Mucosa of rectum (tissue), 2 donors: Measurements from ENCODE around the gene AGBL5.

Source experiments
- H3K27ac ChIP-seq, 2 donors: one replicate each; pipeline ENCODE4 v1.7.0; 2013; ENCODE audit warnings: inconsistent platforms in 2 of 2, low read depth in 2 of 2, low read length in 2 of 2
- H3K27me3 ChIP-seq, 2 donors: one replicate each; pipeline ENCODE4 v1.7.0; 2013; ENCODE audit warnings: low read length in 2 of 2; ENCODE audit not compliant: control insufficient read depth in 2 of 2, insufficient read depth in 2 of 2
- H3K36me3 ChIP-seq, 2 donors: one replicate each; pipeline ENCODE4 v1.7.0; 2013; ENCODE audit warnings: low read length in 2 of 2; ENCODE audit not compliant: control insufficient read depth in 2 of 2, insufficient read depth in 2 of 2
- H3K4me1 ChIP-seq, 2 donors: one replicate each; pipeline ENCODE4 v1.7.0; 2013; ENCODE audit warnings: low read length in 2 of 2, mild to moderate bottlenecking in 1 of 2; ENCODE audit not compliant: control insufficient read depth in 2 of 2, insufficient read depth in 2 of 2
- H3K4me3 ChIP-seq, 2 donors: one replicate each; pipeline ENCODE4 v1.7.0; 2013; ENCODE audit warnings: low read length in 2 of 2
- H3K9ac ChIP-seq, 2 donors: one replicate each; pipeline ENCODE4 v1.7.0; 2013; ENCODE audit warnings: low read length in 2 of 2, low read depth in 1 of 2, mild to moderate bottlenecking in 1 of 2
- H3K9me3 ChIP-seq, 2 donors: one replicate each; pipeline ENCODE4 v1.7.0; 2013; ENCODE audit warnings: low read length in 2 of 2; ENCODE audit not compliant: control insufficient read depth in 2 of 2
- donor health status: healthy.
- donor health status: Normal muscosa, but diverticular disease.

AGBL5 gene

DNA sequence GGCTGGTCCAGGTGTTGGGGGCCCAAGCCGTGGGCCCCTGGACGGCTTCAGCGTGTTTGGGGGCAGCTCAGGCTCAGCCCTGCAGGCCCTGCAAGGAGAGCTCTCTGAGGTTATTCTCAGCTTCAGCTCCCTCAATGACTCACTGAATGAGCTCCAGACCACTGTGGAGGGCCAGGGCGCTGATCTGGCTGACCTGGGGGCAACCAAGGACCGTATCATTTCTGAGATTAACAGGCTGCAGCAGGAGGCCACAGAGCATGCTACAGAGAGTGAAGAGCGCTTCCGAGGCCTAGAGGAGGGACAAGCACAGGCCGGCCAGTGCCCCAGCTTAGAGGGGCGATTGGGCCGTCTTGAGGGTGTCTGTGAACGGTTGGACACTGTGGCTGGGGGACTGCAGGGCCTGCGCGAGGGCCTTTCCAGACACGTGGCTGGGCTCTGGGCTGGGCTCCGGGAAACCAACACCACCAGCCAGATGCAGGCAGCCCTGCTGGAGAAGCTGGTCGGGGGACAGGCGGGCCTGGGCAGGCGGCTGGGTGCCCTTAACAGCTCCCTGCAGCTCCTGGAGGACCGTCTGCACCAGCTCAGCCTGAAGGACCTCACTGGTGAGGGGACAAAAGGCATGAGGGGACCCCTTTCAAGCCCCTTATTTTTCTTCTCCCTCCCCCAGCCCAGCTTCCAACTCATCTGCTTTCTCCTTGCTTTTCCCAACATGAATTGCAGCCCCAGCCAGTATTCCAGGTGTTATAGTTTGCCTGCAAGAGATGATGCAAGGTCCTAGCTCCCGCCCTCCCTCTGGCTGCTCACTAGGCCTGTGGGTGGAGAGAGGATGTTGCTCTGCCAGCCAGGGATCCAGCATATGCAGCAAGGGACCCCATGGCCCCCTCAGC is 32.2 kb downstream of the AGBL5 start:
- Histone ChIP-seq H3K9me3 (no peaks in the 10 kb centered on the region), H3K9ac (no peak overlapping the region), H3K27ac (no peak overlapping the region), H3K27me3 (no peaks in the 10 kb centered on the region), H3K4me3 (no peak overlapping the region), H3K36me3 (no peaks in the 10 kb centered on the region), H3K4me1 (peaks cover 34 to 37% of the 10 kb centered on the region in 2 donors)

GRCh38 chr2:27084297-27085061 is 33.0 kb downstream of the AGBL5 start:
- Histone ChIP-seq H3K36me3 (no peaks in the 10 kb centered on the region), H3K27me3 (no peaks in the 10 kb centered on the region), H3K27ac (no peak overlapping the region), H3K9me3 (no peaks in the 10 kb centered on the region), H3K4me3 (no peak overlapping the region), H3K4me1 (peaks cover 34 to 40% of the 10 kb centered on the region in 2 donors), H3K9ac (no peak overlapping the region)

DNA sequence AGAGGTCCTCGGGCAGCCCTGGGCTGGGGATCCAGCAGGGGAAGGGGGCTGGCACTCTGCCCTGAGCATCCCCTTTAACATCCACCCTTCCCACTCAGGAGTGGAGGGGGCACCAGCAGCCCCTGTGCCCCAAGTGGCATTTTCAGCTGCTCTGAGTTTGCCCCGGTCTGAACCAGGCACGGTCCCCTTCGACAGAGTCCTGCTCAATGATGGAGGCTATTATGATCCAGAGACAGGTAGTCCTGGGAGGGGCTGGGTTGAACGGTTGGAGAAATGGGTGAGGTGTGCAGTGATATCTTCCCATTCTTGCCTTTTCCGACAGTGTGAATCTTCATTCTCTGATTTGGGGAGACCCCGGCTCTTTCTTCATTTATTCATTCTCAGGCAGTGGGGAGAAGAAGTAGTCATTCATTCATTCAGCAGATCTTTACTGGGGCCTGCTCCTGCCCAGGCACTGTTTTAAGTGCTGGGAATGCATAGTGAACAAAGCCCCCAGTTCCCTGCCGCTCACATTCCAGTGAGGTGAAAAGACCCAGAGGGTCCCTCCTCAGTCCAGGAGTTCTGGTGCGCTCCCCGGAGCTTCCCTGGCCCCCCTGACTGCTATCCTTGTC is 33.7 kb downstream of the AGBL5 start:
- Histone ChIP-seq H3K9ac (peak overlapping the region; percentile 77 to 79), H3K4me3 (peak overlapping the region; percentile 70 to 72), H3K27me3 (no peaks in the 10 kb centered on the region), H3K27ac (peak overlapping the region; percentile 82 to 88), H3K9me3 (no peaks in the 10 kb centered on the region), H3K4me1 (peaks cover 34 to 40% of the 10 kb centered on the region in 2 donors), H3K36me3 (no peaks in the 10 kb centered on the region)

GRCh38 chr2:27085673-27086089 is 34.2 kb downstream of the AGBL5 start:
- Histone ChIP-seq H3K27ac (peak overlapping the region; percentile 82 to 88), H3K9me3 (no peaks in the 10 kb centered on the region), H3K27me3 (no peaks in the 10 kb centered on the region), H3K36me3 (no peaks in the 10 kb centered on the region), H3K4me1 (peaks cover 32 to 36% of the 10 kb centered on the region in 2 donors), H3K9ac (peak overlapping the region; percentile 77 to 79), H3K4me3 (peak overlapping the region; percentile 70 to 72)

- H3K9ac ChIP-seq: peak overlapping the region; percentile 77 to 79
- peaks cover 28 to 33% of the 10 kb centered on the region in 2 donors for H3K4me1 ChIP-seq
- no peaks in the 10 kb centered on the region for H3K36me3 ChIP-seq
- H3K27ac ChIP-seq: peak overlapping the region; percentile 82 to 88
- peak overlapping the region; percentile 70 to 72 for H3K4me3 ChIP-seq
- H3K9me3 ChIP-seq: no peaks in the 10 kb centered on the region
- H3K27me3 ChIP-seq: no peaks in the 10 kb centered on the region
Measured at GRCh38 chr2:27086090-27086723, 34.7 kb downstream of the AGBL5 start.

- H3K4me3 ChIP-seq: peak within 1 kb of the TSS; percentile 72 to 84
- peak within 1 kb of the TSS; percentile 77 to 79 for H3K9ac ChIP-seq
- H3K36me3 ChIP-seq: no peaks in the 10 kb centered on the region
- no peaks in the 10 kb centered on the region for H3K9me3 ChIP-seq
- peaks cover 21 to 26% of the 10 kb centered on the region in 2 donors for H3K4me1 ChIP-seq
- peak within 1 kb of the TSS; percentile 82 to 88 for H3K27ac ChIP-seq
- H3K27me3 ChIP-seq: no peaks in the 10 kb centered on the region
Measured at GRCh38 chr2:27086724-27087593, 35.5 kb downstream of the AGBL5 start, which contains the start of gene KHK. TSS of gene KHK (plus strand) at chr2:27086772. CDS start at chr2:27087260, 488 bp downstream.

GRCh38 chr2:27087823-27088410 is 36.4 kb downstream of the AGBL5 start:
- Histone ChIP-seq H3K27me3 (no peaks in the 10 kb centered on the region), H3K36me3 (no peaks in the 10 kb centered on the region), H3K4me1 (peaks cover 22 to 26% of the 10 kb centered on the region in 2 donors), H3K27ac (no peak overlapping the region), H3K9me3 (no peaks in the 10 kb centered on the region), H3K9ac (no peak overlapping the region), H3K4me3 (no peak overlapping the region)

DNA sequence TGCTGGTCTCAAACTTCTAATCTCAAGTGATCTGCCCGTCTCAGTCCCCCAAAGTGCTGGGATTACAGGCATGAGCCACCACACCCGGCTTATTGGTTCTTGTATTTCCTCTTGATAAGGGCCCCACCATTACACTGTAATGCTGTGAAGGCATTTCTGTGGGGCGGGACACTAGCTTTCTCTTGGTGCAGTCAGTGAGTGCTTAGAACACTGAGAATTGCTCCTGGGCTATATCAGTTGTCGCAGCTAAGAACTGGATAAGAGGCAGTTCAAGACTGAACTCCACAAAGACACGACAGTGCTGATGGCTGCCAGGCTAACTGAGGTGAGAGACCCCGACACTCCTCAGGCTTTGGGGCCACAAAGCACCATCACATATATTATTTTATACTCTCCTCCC is 37.2 kb downstream of the AGBL5 start:
- no peaks in the 10 kb centered on the region for H3K9me3 ChIP-seq
- no peak overlapping the region for H3K4me3 ChIP-seq
- no peak overlapping the region for H3K9ac ChIP-seq
- peaks cover 24 to 28% of the 10 kb centered on the region in 2 donors for H3K4me1 ChIP-seq
- no peak overlapping the region for H3K27ac ChIP-seq
- H3K36me3 ChIP-seq: no peaks in the 10 kb centered on the region
- H3K27me3 ChIP-seq: no peaks in the 10 kb centered on the region
